BLaER1 (cell line): ENCODE results near the gene EMP2.
"Not testable (repeated sequence)": the region's sequence is repeated elsewhere in the genome, so short reads cannot be mapped to it uniquely, and the experiment has no call there.

ENCODE experiments used
- H3K27ac ChIP-seq: shearing (Covaris generic); formaldehyde crosslinking; 2 replicates; pipeline ENCODE4 v1.8.1; 2022
- H3K27me3 ChIP-seq: shearing (Covaris generic); formaldehyde crosslinking; 2 replicates; pipeline ENCODE4 v1.8.1; 2022
- H3K36me3 ChIP-seq: shearing (Covaris generic); formaldehyde crosslinking; 2 replicates; pipeline ENCODE4 v1.8.1; 2022
- H3K4me1 ChIP-seq: shearing (Covaris generic); formaldehyde crosslinking; 2 replicates; pipeline ENCODE4 v1.8.1; 2022
- H3K4me2 ChIP-seq: shearing (Covaris generic); formaldehyde crosslinking; 2 replicates; pipeline ENCODE4 v1.8.1; 2022
- H3K4me3 ChIP-seq: shearing (Covaris generic); formaldehyde crosslinking; 2 replicates; pipeline ENCODE4 v1.8.1; 2022
- H3K9ac ChIP-seq: shearing (Covaris generic); formaldehyde crosslinking; 2 replicates; pipeline ENCODE4 v1.8.1; 2022
- H3K9me3 ChIP-seq: shearing (Covaris generic); formaldehyde crosslinking; 2 replicates; pipeline ENCODE4 v1.8.1; 2022
- H4K20me1 ChIP-seq: shearing (Covaris generic); formaldehyde crosslinking; 2 replicates; pipeline ENCODE4 v1.8.1; 2022
- Cebpa-rat ChIP-seq: shearing (Covaris generic); IDR thresholded peaks from 2 replicates; pipeline ENCODE4 v1.8.1; 2022

Gene EMP2

GRCh38 chr16:10565167-10565566 is 15.2 kb downstream of the EMP2 start:
- no peak overlapping the region for H3K9ac ChIP-seq
- no peaks in the 10 kb centered on the region for H3K27me3 ChIP-seq
- no peaks in the 10 kb centered on the region for H4K20me1 ChIP-seq
- H3K4me3 ChIP-seq, result no peak overlapping the region
- no peak overlapping the region for H3K27ac ChIP-seq
- no peaks in the 10 kb centered on the region for H3K36me3 ChIP-seq
- peaks cover 29% of the 10 kb centered on the region for H3K9me3 ChIP-seq
- H3K4me2 ChIP-seq, result no peak overlapping the region
- TF ChIP-seq Cebpa-rat, result no peak
- 0 out of 2 replicates have a peak, but pooled peaks cover 5% of the 10 kb centered on the region for H3K4me1 ChIP-seq

- Histone ChIP-seq H3K9ac (no peak overlapping the region), H3K4me2 (no peak overlapping the region), H3K4me1 (0 out of 2 replicates have a peak, but pooled peaks cover 5% of the 10 kb centered on the region), H3K9me3 (peaks cover 29% of the 10 kb centered on the region), H3K36me3 (no peaks in the 10 kb centered on the region), H3K27me3 (no peaks in the 10 kb centered on the region), H4K20me1 (no peaks in the 10 kb centered on the region), H3K27ac (no peak overlapping the region), H3K4me3 (no peak overlapping the region)
- TF ChIP-seq Cebpa-rat, result no peak
These were observed 15.8 kb downstream of the EMP2 start for GRCh38 chr16:10564591-10564990.

- Histone ChIP-seq H3K4me2 (no peak overlapping the region), H3K9ac (no peak overlapping the region), H3K36me3 (no peaks in the 10 kb centered on the region), H3K27me3 (no peaks in the 10 kb centered on the region), H4K20me1 (no peaks in the 10 kb centered on the region), H3K27ac (no peak overlapping the region), H3K9me3 (peaks cover 29% of the 10 kb centered on the region), H3K4me1 (0 out of 2 replicates have a peak, but pooled peaks cover 5% of the 10 kb centered on the region), H3K4me3 (no peak overlapping the region)
- TF ChIP-seq Cebpa-rat, result no peak
These were observed 18.0 kb downstream of the EMP2 start for GRCh38 chr16:10562361-10562899.

- Histone ChIP-seq H3K27me3 (no peaks in the 10 kb centered on the region), H3K9me3 (peaks cover 29% of the 10 kb centered on the region), H3K4me1 (0 out of 2 replicates have a peak, but pooled peaks cover 5% of the 10 kb centered on the region), H3K27ac (no peak overlapping the region), H3K4me2 (no peak overlapping the region), H3K36me3 (no peaks in the 10 kb centered on the region), H3K9ac (no peak overlapping the region), H3K4me3 (no peak overlapping the region), H4K20me1 (no peaks in the 10 kb centered on the region)
- no peak for TF ChIP-seq Cebpa-rat
These were observed 19.0 kb downstream of the EMP2 start for GRCh38 chr16:10561425-10561824.

GRCh38 chr16:10561001-10561400 is 19.4 kb downstream of the EMP2 start:
- Histone ChIP-seq H3K36me3 (no peaks in the 10 kb centered on the region), H3K9ac (no peak overlapping the region), H3K27me3 (no peaks in the 10 kb centered on the region), H3K9me3 (peaks cover 29% of the 10 kb centered on the region), H3K4me2 (no peak overlapping the region), H3K4me1 (0 out of 2 replicates have a peak, but pooled peaks cover 5% of the 10 kb centered on the region), H3K4me3 (no peak overlapping the region), H4K20me1 (no peaks in the 10 kb centered on the region), H3K27ac (no peak overlapping the region)
- TF ChIP-seq Cebpa-rat, result no peak

- H3K9ac ChIP-seq, H3K4me2 ChIP-seq, H3K4me3 ChIP-seq, H3K4me1 ChIP-seq, H3K27ac ChIP-seq, H3K36me3 ChIP-seq, H3K27me3 ChIP-seq, H4K20me1 ChIP-seq: not testable (repeated sequence)
- peaks cover 21% of the 10 kb centered on the region for H3K9me3 ChIP-seq
These were observed 20.6 kb downstream of the EMP2 start for GRCh38 chr16:10559792-10560191.

- no peak overlapping the region for H3K4me2 ChIP-seq
- no peak for TF ChIP-seq Cebpa-rat
- no peaks in the 10 kb centered on the region for H3K36me3 ChIP-seq
- no peak overlapping the region for H3K4me3 ChIP-seq
- no peak overlapping the region for H3K9ac ChIP-seq
- H3K27me3 ChIP-seq, result no peaks in the 10 kb centered on the region
- no peaks in the 10 kb centered on the region for H4K20me1 ChIP-seq
- H3K4me1 ChIP-seq, result 0 out of 2 replicates have a peak, but pooled peaks cover 5% of the 10 kb centered on the region
- H3K27ac ChIP-seq, result no peak overlapping the region
- peaks cover 19% of the 10 kb centered on the region for H3K9me3 ChIP-seq
These were observed 21.4 kb downstream of the EMP2 start for GRCh38 chr16:10558746-10559641.

GRCh38 chr16:10558305-10558704 is 22.1 kb downstream of the EMP2 start:
- Histone ChIP-seq H3K27me3 (no peaks in the 10 kb centered on the region), H3K27ac (no peak overlapping the region), H3K9ac (no peak overlapping the region), H3K4me2 (no peak overlapping the region), H3K36me3 (no peaks in the 10 kb centered on the region), H4K20me1 (no peaks in the 10 kb centered on the region), H3K4me3 (no peak overlapping the region), H3K9me3 (peaks cover 12% of the 10 kb centered on the region), H3K4me1 (peaks cover 9% of the 10 kb centered on the region; the same call in 1 of the 2 replicates)
- TF ChIP-seq Cebpa-rat, result no peak

- H3K9ac ChIP-seq, result no peak overlapping the region
- no peak for TF ChIP-seq Cebpa-rat
- H3K36me3 ChIP-seq, result no peaks in the 10 kb centered on the region
- no peak overlapping the region for H3K4me2 ChIP-seq
- H3K27me3 ChIP-seq, result no peaks in the 10 kb centered on the region
- H3K4me3 ChIP-seq, result no peak overlapping the region
- H3K4me1 ChIP-seq, result peaks cover 15% of the 10 kb centered on the region
- H3K27ac ChIP-seq, result no peak overlapping the region
- H4K20me1 ChIP-seq, result no peaks in the 10 kb centered on the region
- H3K9me3 ChIP-seq, result peaks cover 7% of the 10 kb centered on the region
These were observed 22.6 kb downstream of the EMP2 start for GRCh38 chr16:10557750-10558149.

GRCh38 chr16:10556236-10556635 is 24.2 kb downstream of the EMP2 start:
- Histone ChIP-seq H3K9me3 (no peaks in the 10 kb centered on the region), H3K9ac (no peak overlapping the region), H3K4me1 (peaks cover 15% of the 10 kb centered on the region), H4K20me1 (no peaks in the 10 kb centered on the region), H3K4me3 (no peak overlapping the region), H3K27ac (no peak overlapping the region), H3K36me3 (no peaks in the 10 kb centered on the region), H3K27me3 (no peaks in the 10 kb centered on the region), H3K4me2 (no peak overlapping the region)
- TF ChIP-seq Cebpa-rat, result no peak
